Activated CD4-positive, alpha-beta T cell treated with anti-CD3 and anti-CD28 coated beads, Interleukin-2, amount 50 U/mL, for 24 hours (primary cell): Measurements from ENCODE around the gene CRYGS.
"Not testable (repeated sequence)": the region's sequence is repeated elsewhere in the genome, so short reads cannot be mapped to it uniquely, and the experiment has no call there.

ENCODE experiments used
- DNase-seq, 2 donors: peaks; one replicate each; pipeline ENCODE4 v3.0.0-alpha.2; 2020; ENCODE audit warnings: low read depth in 1 of 2, low spot score in 1 of 2

Gene CRYGS

DNA sequence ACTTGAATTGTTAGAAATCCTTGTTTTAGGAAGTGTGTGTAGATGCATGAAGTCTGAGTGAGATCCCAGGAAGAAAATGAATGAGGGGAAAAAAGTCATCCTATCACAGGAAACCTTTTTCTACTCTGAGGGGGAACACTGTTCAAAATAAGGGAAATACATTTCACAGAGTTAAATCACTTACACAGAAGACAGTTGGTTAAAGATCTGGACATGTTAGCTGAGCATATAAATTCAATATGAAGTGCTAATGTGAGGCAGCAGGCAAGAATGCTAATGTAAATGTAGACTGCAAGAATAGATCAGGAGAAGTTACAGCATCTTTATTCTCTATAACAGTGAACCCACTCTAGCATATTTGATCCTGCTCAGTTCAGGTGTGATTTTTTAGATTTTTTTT is 20.4 kb upstream of the CRYGS start:
- no peak for DNase-seq

GRCh38 chr3:186552408-186553031 is 8.3 kb upstream of the CRYGS start:
- DNase-seq, result no peak

DNA sequence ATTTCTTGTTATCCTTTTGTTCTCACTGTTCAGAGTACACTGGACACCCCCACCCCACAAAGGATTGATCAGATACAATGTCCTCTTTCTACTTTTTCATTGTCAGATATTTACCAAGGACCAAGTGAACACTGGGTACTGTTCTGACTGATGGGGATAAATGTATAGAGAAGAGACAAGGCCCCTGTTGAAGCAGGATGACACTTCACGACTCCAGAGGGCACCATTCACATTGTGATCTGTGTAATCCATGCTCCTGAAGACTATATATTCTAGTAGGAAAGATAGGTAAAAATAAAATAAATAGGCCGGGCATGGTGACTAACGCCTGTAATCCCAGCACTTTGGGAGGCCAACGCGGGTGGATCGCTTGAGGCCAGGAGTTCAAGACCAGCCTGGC is 7.2 kb upstream of the CRYGS start:
- DNase-seq, result no peak

DNA sequence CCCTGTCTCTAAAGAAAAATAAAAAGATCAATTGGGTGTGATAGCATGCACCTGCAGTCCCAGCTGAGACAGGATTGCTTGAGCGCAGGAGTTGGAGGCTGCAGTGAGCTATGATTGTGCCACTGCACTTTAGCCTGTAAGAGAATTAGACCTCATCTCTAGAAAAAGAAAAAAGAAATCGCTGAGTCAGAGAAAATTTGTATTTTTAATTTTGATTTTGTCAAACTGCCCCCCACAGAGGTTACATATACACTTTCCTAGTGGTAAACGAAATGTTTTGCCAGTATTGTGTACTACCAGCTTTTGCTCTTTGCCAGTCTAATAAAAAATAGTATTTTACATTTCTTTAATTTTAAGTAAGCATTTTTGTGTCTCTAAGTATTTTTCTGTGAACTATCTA is 5.3 kb upstream of the CRYGS start:
- no peak for DNase-seq

- DNase-seq, result no peak
Observed at GRCh38 chr3:186540835-186541226, 3.3 kb downstream of the CRYGS start.

DNA sequence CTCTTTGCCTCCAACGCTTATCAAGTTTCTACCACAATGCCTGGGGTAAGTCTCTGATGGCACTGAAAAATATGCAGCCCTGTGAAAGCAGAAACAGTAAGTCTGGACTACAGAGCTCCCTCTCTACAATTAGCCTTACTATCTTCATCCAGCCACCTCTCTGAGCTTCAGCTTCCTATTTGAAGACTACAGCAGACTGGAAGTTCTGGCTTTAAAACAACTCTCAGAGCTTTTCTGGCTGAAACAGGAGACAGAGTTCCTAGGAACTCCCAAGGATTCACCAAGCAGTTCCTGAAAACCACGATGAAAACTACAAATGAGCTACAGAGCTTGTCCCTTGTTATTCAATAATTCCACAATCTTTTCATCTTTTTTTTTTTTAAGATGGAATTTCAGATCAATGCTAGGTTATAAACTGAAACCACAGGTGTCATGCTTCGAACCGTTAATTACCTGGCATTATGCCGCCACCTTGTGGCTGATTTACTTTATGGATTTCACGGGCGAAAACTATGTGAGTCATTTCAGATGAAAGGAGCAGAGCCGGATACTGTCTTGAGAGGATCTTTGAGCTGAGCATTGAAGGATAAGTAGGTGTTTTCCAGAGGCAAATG is 3.9 kb downstream of the CRYGS start:
- DNase-seq, result peak; percentile 59 to 85

- DNase-seq, result no peak
Observed at GRCh38 chr3:186538779-186539178, 5.4 kb downstream of the CRYGS start.

GRCh38 chr3:186536883-186537844 is 7.0 kb downstream of the CRYGS start:
- no peak for DNase-seq

DNA sequence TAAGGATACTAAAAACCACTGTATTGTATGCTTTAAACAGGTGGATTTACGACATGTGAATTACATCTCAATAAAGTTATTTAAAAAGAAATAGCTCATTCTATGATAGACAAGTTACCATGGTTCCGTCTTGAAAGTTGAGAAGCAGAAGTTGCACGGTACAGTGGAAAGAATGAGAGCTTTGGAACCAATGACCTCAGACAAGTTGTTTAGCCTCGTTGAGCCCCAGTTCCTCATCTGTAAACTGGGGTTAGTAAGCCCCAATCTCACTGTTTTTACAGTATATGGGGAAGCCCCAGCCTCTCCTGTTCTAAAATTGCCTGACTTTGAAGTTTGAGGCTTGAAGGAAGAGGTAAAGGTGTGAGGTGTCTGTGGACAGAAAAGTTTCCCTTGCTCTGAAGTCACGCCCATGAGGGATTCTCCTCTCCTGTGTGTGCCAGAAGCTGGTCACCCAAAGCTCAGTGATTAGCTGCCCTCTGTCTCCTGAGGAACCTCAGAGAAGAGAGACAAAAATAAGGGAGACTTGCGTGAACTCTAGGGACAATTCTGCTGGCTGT is 10.0 kb downstream of the CRYGS start:
- DNase-seq, result peak in 1 of 2 donors; percentile 75

DNA sequence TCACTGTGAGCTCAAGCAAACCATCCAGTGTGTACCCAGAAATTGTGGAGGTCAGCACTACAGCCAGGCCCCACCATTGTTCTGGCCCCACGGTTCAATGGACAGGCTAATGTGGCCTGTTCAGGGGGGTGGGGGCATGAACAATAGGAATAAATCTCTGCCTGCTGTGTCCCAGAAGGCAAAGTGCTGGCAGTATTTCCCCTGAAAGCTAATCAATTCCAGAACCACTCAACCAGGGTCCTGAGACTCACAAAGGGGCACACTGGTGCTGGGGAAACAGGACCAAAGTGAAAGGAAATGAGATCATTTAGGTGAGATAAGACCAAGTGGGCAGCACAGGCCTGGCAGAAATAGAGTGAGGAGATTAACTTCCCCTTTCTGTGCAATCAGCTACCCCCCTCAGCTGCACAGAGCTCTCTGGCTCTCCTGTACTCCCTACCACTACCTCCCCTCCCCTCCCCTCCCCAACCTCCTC is 11.5 kb downstream of the CRYGS start:
- no peak for DNase-seq

DNA sequence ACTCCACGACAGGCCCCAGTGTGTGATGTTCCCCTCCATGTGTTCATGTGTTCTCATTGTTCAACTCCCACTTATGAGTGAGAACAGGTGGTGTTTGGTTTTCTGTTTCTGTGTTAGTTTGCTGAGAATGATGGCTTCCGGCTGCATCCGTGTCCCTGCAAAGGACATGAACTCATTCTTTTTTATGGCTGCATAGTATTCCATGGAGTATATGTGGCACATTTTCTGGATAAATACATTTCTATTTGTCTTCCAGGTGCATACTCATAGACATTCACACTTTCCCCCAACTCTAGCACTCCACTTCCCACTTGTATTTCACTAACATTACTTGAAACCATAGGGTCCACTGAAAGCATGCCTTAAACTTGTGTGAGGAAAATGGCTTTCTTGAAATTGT is 12.5 kb downstream of the CRYGS start:
- not testable (repeated sequence) for DNase-seq

DNA sequence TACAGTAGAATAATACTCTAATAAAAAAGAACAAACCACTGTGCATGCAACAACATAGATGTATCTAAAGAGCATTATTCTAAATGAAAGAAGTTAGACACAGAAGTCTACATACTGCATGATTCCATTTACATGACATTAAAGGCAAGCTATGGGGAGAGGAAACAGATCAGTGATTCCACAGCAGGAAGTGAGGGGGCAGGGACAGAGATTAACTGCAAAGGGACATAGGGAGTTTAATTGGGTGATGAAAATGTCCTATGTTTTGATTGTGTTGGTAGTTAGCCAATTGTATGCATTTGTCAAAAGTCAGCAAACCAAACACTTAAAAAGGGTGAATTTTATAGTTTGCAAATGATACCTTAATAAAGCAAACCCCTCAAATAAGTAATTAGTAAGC is 13.8 kb downstream of the CRYGS start:
- no peak for DNase-seq

- DNase-seq, result no peak
Observed at GRCh38 chr3:186529201-186529999, 14.8 kb downstream of the CRYGS start.

- no peak for DNase-seq
Observed at GRCh38 chr3:186526256-186526606, 17.9 kb downstream of the CRYGS start.

DNA sequence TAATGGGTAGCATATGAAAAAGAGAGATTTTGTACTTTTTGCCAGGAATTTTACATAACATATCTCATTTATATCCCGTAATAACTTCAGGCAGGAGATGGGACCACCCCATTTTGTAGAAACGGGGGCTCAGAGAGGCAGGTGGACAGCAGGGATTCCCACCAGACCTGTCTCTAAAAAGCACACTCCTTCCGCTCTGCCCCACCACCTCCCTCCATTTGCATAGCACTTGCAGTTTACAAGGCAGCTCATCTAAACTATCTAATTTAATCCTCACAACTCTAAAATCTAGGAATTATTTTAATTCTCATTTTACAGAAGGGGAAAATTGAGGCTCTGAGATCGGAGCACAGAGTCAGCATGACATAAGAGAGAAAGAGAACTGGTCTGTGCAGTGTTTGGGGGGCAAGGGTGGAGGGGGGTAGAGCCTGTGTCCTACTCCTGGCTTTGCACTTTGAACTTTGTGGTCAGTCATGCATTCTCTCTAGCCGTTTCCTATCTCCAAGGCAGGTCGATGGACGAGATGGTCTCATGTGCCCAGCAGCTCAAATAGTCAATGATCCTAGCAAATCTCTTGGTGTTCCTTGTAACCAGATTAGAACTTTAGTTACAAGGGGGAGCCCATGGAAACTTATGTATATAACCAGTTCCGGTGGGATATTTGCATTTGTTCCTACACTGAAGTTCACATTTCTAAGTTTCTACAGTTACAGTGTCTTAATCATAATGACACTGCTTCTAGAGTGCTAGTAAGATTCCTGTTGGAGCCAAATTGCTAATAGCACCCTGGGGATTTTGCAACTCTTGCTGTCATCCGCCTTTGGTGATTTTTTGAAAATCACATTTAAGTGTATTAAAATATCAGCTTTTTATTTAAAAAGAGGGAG is 18.6 kb downstream of the CRYGS start:
- DNase-seq, result no peak

GRCh38 chr3:186524616-186525015 is 19.6 kb downstream of the CRYGS start:
- no peak for DNase-seq

DNA sequence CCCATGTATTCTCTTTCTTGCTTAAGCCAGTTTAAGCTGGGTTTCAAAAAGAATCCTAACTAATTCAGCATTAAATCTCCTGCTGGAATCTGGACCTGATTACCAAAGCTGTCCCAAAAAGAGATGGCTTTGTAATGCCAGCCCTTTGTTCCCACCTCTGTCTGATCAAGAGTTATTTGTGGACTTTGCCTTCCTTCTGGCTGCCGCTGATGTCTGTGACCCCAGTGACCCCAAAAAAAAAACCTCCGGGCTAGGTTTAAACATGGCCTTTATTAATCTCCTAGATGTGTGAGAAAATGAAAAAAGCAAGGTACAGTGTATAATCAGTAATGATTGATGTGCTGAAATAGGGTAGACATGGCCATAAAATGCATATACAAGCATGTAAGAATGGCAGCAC is 20.7 kb downstream of the CRYGS start:
- DNase-seq, result no peak

GRCh38 chr3:186523022-186523421 is 21.2 kb downstream of the CRYGS start:
- no peak for DNase-seq

- DNase-seq, result no peak
Observed at GRCh38 chr3:186520957-186521842, 23.0 kb downstream of the CRYGS start.
